H1 (cell line): ENCODE measurements around the gene CEACAM7. TPM values are rescaled to one million over a fixed set of nuclear protein-coding genes. Genes with fewer than 3 reads are reported as not detected.

Experiments
- CTCF ChIA-PET: fragments of 300-600 bp; sonication (Branson Sonifier 250); formaldehyde crosslinking; loops from one replicate; lab custom pipeline; 2021; ENCODE audit not compliant: partially characterized antibody; lab: Charles Lee
- POLR2A ChIA-PET: fragments of 300-600 bp; sonication (Branson Sonifier 250); formaldehyde crosslinking; loops from one replicate; lab custom pipeline; 2021; ENCODE audit warnings: inconsistent platforms; ENCODE audit not compliant: partially characterized antibody; lab: Charles Lee
- DNase-seq, 2 experiments: peaks; one replicate each; pipeline versions ENCODE4 v3.0.0 to v3.0.0-alpha.2; 2010 to 2022; ENCODE audit warnings: low spot score in 2 of 2, low read depth in 1 of 2, mixed read lengths in 1 of 2
- FAIRE-seq: peaks from 2 replicates; lab custom pipeline; 2011; peaks lifted over from hg19 to GRCh38; lab: Jason Lieb, UNC
- H2AFZ ChIP-seq: 2 replicates; pipeline ENCODE4 v1.8.1; 2012; ENCODE audit warnings: low read length, inconsistent platforms
- H2AK5ac ChIP-seq: 2 replicates; pipeline ENCODE4 v1.6.1; 2013; ENCODE audit warnings: low read depth, low read length
- H2BK120ac ChIP-seq: replicated peaks from 2 replicates; pipeline ENCODE3; 2013; ENCODE audit warnings: low read depth, low read length, inconsistent platforms
- H2BK12ac ChIP-seq: 2 replicates; pipeline ENCODE4 v1.6.1; 2013; ENCODE audit warnings: low read depth, low read length
- H2BK15ac ChIP-seq: 2 replicates; pipeline ENCODE4 v1.6.1; 2013; ENCODE audit warnings: low read length
- H2BK20ac ChIP-seq: 2 replicates; pipeline ENCODE4 v1.6.1; 2013; ENCODE audit warnings: low read length
- H2BK5ac ChIP-seq: 2 replicates; pipeline ENCODE4 v1.6.1; 2013; ENCODE audit warnings: low read depth, low read length
- H3K14ac ChIP-seq: 2 replicates; pipeline ENCODE4 v1.6.1; 2013; ENCODE audit warnings: inconsistent platforms; ENCODE audit not compliant: insufficient read length
- H3K18ac ChIP-seq: 2 replicates; pipeline ENCODE4 v1.6.1; 2013; ENCODE audit warnings: low read length; ENCODE audit errors: extremely low read depth
- H3K23ac ChIP-seq: 2 replicates; pipeline ENCODE4 v1.6.1; 2013; ENCODE audit warnings: inconsistent platforms; ENCODE audit not compliant: insufficient read length
- H3K23me2 ChIP-seq: 2 replicates; pipeline ENCODE4 v1.6.1; 2013; ENCODE audit warnings: low read depth, low read length
- H3K27ac ChIP-seq: 2 replicates; pipeline ENCODE4 v1.6.1; 2011; ENCODE audit warnings: low read depth, low read length, inconsistent platforms
- H3K27me3 ChIP-seq, 4 experiments: replicated peaks in 1 of 4; 1 replicate in 1 of 4; 2 replicates in 3 of 4; pipeline versions ENCODE4 v1.6.1 to v1.8.1; 2011 to 2013; ENCODE audit warnings: low read length in 3 of 4, mild to moderate bottlenecking in 3 of 4, inconsistent platforms in 2 of 4, mixed read lengths in 2 of 4, moderate library complexity in 1 of 4; ENCODE audit not compliant: control insufficient read depth in 3 of 4, insufficient read depth in 3 of 4; ENCODE audit errors: extremely low read depth in 1 of 4
- H3K36me3 ChIP-seq, 4 experiments: 2 replicates each; pipeline versions ENCODE4 v1.6.1 to v1.8.1; 2011 to 2013; ENCODE audit warnings: mild to moderate bottlenecking in 4 of 4, low read length in 3 of 4, moderate library complexity in 2 of 4, control low read depth in 1 of 4, inconsistent platforms in 1 of 4; ENCODE audit not compliant: insufficient read depth in 4 of 4, control insufficient read depth in 2 of 4
- H3K4ac ChIP-seq: replicated peaks from 2 replicates; pipeline ENCODE3; 2013; ENCODE audit warnings: low read length, low read depth, mixed read lengths, inconsistent platforms; ENCODE audit not compliant: insufficient read length
- H3K4me1 ChIP-seq, 4 experiments: replicated peaks in 1 of 4; 1 replicate in 1 of 4; 2 replicates in 3 of 4; pipeline versions ENCODE4 v1.6.1 to v1.8.1; 2011 to 2013; ENCODE audit warnings: low read length in 3 of 4, inconsistent platforms in 2 of 4, mixed read lengths in 1 of 4; ENCODE audit not compliant: insufficient read depth in 4 of 4, control insufficient read depth in 3 of 4
- H3K4me2 ChIP-seq, 2 experiments: 2 replicates each; pipeline versions ENCODE4 v1.6.1 to v1.8.1; 2011 to 2013; ENCODE audit warnings: low read depth in 2 of 2, low read length in 2 of 2, control low read depth in 1 of 2, inconsistent platforms in 1 of 2, mild to moderate bottlenecking in 1 of 2; ENCODE audit not compliant: insufficient read depth in 1 of 2
- H3K4me3 ChIP-seq, 4 experiments: fragments of 200-600, 300-600 bp in 1 of 4; sonication (generic), shearing (Covaris generic), sonication (Bioruptor Twin) in 1 of 4; 2 replicates each; pipeline versions ENCODE4 v1.5.1 to v1.8.1; 2011 to 2016; ENCODE audit warnings: low read length in 4 of 4, low read depth in 3 of 4, control low read depth in 2 of 4, inconsistent platforms in 2 of 4, mild to moderate bottlenecking in 2 of 4, mixed read lengths in 1 of 4, moderate library complexity in 1 of 4; ENCODE audit not compliant: insufficient read depth in 2 of 4; ENCODE audit errors: extremely low read depth in 1 of 4
- H3K56ac ChIP-seq: replicated peaks from 2 replicates; pipeline ENCODE3; 2013; ENCODE audit warnings: low read depth, mild to moderate bottlenecking, mixed read lengths, low read length, inconsistent platforms; ENCODE audit not compliant: insufficient read length
- H3K79me1 ChIP-seq: 2 replicates; pipeline ENCODE4 v1.6.1; 2013; ENCODE audit warnings: low read depth, low read length, control low read depth
- H3K79me2 ChIP-seq, 2 experiments: 2 replicates each; pipeline versions ENCODE4 v1.6.1 to v1.8.1; 2012 to 2013; ENCODE audit warnings: low read length in 2 of 2, mild to moderate bottlenecking in 2 of 2, inconsistent platforms in 1 of 2; ENCODE audit not compliant: insufficient read depth in 2 of 2, control insufficient read depth in 1 of 2
- H3K9ac ChIP-seq, 4 experiments: replicated peaks in 1 of 4; 1 replicate in 1 of 4; 2 replicates in 3 of 4; pipeline versions ENCODE4 v1.6.1 to v1.8.1; 2011 to 2013; ENCODE audit warnings: low read depth in 3 of 4, low read length in 3 of 4, control low read depth in 2 of 4, mild to moderate bottlenecking in 2 of 4, moderate library complexity in 2 of 4, inconsistent platforms in 1 of 4; ENCODE audit errors: extremely low read depth in 1 of 4
- H3K9me3 ChIP-seq, 2 experiments: 2 replicates each; pipeline versions ENCODE4 v1.6.1 to v1.8.1; 2012 to 2013; ENCODE audit warnings: mild to moderate bottlenecking in 2 of 2, moderate library complexity in 2 of 2, control low read depth in 1 of 2, inconsistent platforms in 1 of 2, low read depth in 1 of 2, low read length in 1 of 2, mixed read lengths in 1 of 2; ENCODE audit not compliant: insufficient read depth in 2 of 2
- H4K20me1 ChIP-seq, 2 experiments: replicated peaks in 1 of 2; 2 replicates each; pipeline versions ENCODE3 to v1.8.1; 2011 to 2013; ENCODE audit warnings: inconsistent platforms in 2 of 2, low read length in 2 of 2, mild to moderate bottlenecking in 1 of 2; ENCODE audit not compliant: insufficient read depth in 2 of 2, control insufficient read depth in 1 of 2
- H4K5ac ChIP-seq: 2 replicates; pipeline ENCODE4 v1.6.1; 2013; ENCODE audit warnings: low read length, low read depth, mixed read lengths, inconsistent platforms; ENCODE audit not compliant: insufficient read length
- H4K8ac ChIP-seq: 2 replicates; pipeline ENCODE4 v1.8.0; 2013; ENCODE audit warnings: mild to moderate bottlenecking, moderate library complexity, low read length, inconsistent platforms; ENCODE audit not compliant: insufficient read depth; ENCODE audit errors: extremely low read depth
- H4K91ac ChIP-seq: replicated peaks from 2 replicates; pipeline ENCODE3; 2013; ENCODE audit warnings: low read length, mixed read lengths, inconsistent platforms; ENCODE audit not compliant: insufficient read length
- ATF3 ChIP-seq: IDR thresholded peaks from 2 replicates; pipeline ENCODE4 v1.6.1; 2011; ENCODE audit warnings: low read depth, mild to moderate bottlenecking, low read length; ENCODE audit not compliant: insufficient read depth
- BCL11A ChIP-seq, 2 experiments: IDR thresholded peaks; one replicate each; pipeline ENCODE4 v1.6.1; 2011; ENCODE audit warnings: low read depth in 2 of 2, low read length in 2 of 2, mild to moderate bottlenecking in 2 of 2
- CHD2 ChIP-seq: IDR thresholded peaks from 2 replicates; pipeline ENCODE4 v1.6.1; 2012; ENCODE audit warnings: low read length, improper control_type of control experiment
- CREB1 ChIP-seq: IDR thresholded peaks from 2 replicates; pipeline ENCODE4 v1.6.1; 2012; ENCODE audit warnings: inconsistent platforms
- CTBP2 ChIP-seq: IDR thresholded peaks from 2 replicates; pipeline ENCODE4 v1.7.0; 2011; ENCODE audit warnings: borderline replicate concordance, mild to moderate bottlenecking, moderate library complexity, mixed read lengths, low read length; ENCODE audit not compliant: insufficient read depth, insufficient read length
- EZH2 ChIP-seq: fragments of 200-600 bp; sonication (generic); IDR thresholded peaks from 2 replicates; pipeline ENCODE4 v1.7.1; 2012; ENCODE audit warnings: low read depth, mild to moderate bottlenecking, moderate library complexity, low read length, inconsistent platforms; ENCODE audit not compliant: severe bottlenecking
- GABPA ChIP-seq: IDR thresholded peaks from 2 replicates; pipeline ENCODE4 v1.6.1; 2011; ENCODE audit warnings: mild to moderate bottlenecking, low read length, moderate library complexity, borderline replicate concordance; ENCODE audit not compliant: insufficient read depth
- JUND ChIP-seq: IDR thresholded peaks from 2 replicates; pipeline ENCODE4 v1.6.1; 2011; ENCODE audit warnings: mild to moderate bottlenecking, improper control_type of control experiment, low read length
- MAFK ChIP-seq: IDR thresholded peaks from 2 replicates; pipeline ENCODE4 v1.6.1; 2012; ENCODE audit warnings: low read depth, mild to moderate bottlenecking, improper control_type of control experiment, low read length
- RBBP5 ChIP-seq: IDR thresholded peaks from 2 replicates; pipeline ENCODE4 v1.7.1; 2012; ENCODE audit warnings: low read depth, mild to moderate bottlenecking, inconsistent platforms, low read length, moderate library complexity, borderline replicate concordance
- SAP30 ChIP-seq: fragments of 300-600 bp; sonication (generic); IDR thresholded peaks from 2 replicates; pipeline ENCODE4 v1.7.1; 2012; ENCODE audit warnings: low read length, moderate library complexity, mild to moderate bottlenecking, inconsistent platforms; ENCODE audit not compliant: insufficient read depth, insufficient replicate concordance
- SP4 ChIP-seq: IDR thresholded peaks from 2 replicates; pipeline ENCODE4 v1.6.1; 2012; ENCODE audit warnings: low read length, inconsistent platforms
- TEAD4 ChIP-seq: IDR thresholded peaks from 2 replicates; pipeline ENCODE4 v1.6.1; 2012; ENCODE audit warnings: low read depth, low read length, inconsistent platforms, mixed read lengths
- YY1 ChIP-seq: IDR thresholded peaks from 2 replicates; pipeline ENCODE4 v1.6.1; 2011; ENCODE audit warnings: low read depth, mild to moderate bottlenecking, low read length
- ZNF274 ChIP-seq: IDR thresholded peaks from 2 replicates; pipeline ENCODE4 v1.7.0; 2012; ENCODE audit warnings: low read length, borderline replicate concordance; ENCODE audit errors: extremely low read depth
- WGBS, 2 experiments: shearing (Covaris generic) in 1 of 2; methylation state at CpG; one replicate each; pipeline versions ENCODE4 v1.1.6 to v1.1.7; 2013 to 2015; ENCODE audit warnings: low lambda C conversion rate in 2 of 2, mixed read lengths in 2 of 2, inconsistent platforms in 1 of 2, low coverage in 1 of 2, missing lambda C conversion rate in 1 of 2; ENCODE audit not compliant: insufficient replicate concordance in 2 of 2, insufficient coverage in 1 of 2, insufficient read length in 1 of 2; ENCODE audit errors: extremely low coverage in 1 of 2, missing lambda C conversion rate in 1 of 2; 5-methylcytosine and 5-hydroxymethylcytosine counted together
- polyA plus RNA-seq, 7 experiments: library from polyadenylated mRNA; depleted of rRNA in 3 of 7; stranded (reverse) in 5 of 7; unstranded in 2 of 7; fragments of >200 nt in 5 of 7; fragments of 200-250 nt in 2 of 7; gene quantifications; 1 replicate in 5 of 7; 2 replicates in 1 of 7; 4 replicates in 1 of 7; pipeline versions ENCODE4 v1.2.1 to v1.2.3, GENCODE V29; 2011 to 2013; ENCODE audit warnings: missing spikeins in 2 of 7, mixed read lengths in 2 of 7
- total RNA-seq: library from RNA; stranded (reverse); fragmentation: NEBNext Ultra II Directional; extraction: Animal tissue kit (Norgen Biotek cat#: 25700); gene quantifications from 2 replicates; pipeline ENCODE4 v1.2.1, GENCODE V29; 2021

The CEACAM7 gene
- total and polyA plus RNA-seq, 2 of the 8 experiments (the other 6 are each of a cell fraction or from before 2014, with no cell fraction given), result not detected

GRCh38 chr19:41734156-41734555 lies 46.1 kb upstream of the CEACAM7 start:
- Histone ChIP-seq H3K9ac (no peak overlapping the region), H3K79me1 (no peaks in the 10 kb centered on the region), H2BK12ac (no peak overlapping the region), H2BK20ac (no peak overlapping the region), H3K27ac (no peak overlapping the region), H3K27me3 (no peaks in the 10 kb centered on the region), H3K4me2 (no peak overlapping the region), H3K79me2 (no peaks in the 10 kb centered on the region), H3K4ac (no peak overlapping the region), H3K9me3 (peaks cover 43 to 69% of the 10 kb centered on the region in 2 experiments), H3K18ac (no peak overlapping the region), H3K36me3 (no peaks in the 10 kb centered on the region; a peak in 1 of 8 replicates), H4K91ac (no peak overlapping the region), H3K23me2 (no peaks in the 10 kb centered on the region), H4K5ac (no peak overlapping the region), H4K20me1 (no peaks in the 10 kb centered on the region), H3K4me3 (no peak overlapping the region), H3K14ac (no peak overlapping the region), H2BK120ac (no peak overlapping the region), H3K56ac (no peak overlapping the region), H2BK15ac (no peak overlapping the region), H2BK5ac (no peak overlapping the region), H3K23ac (no peak overlapping the region), H2AK5ac (no peak overlapping the region), H3K4me1 (no peaks in the 10 kb centered on the region), H2AFZ (no peak overlapping the region), H4K8ac (no peak overlapping the region)
- DNase-seq (no peak), FAIRE-seq (no peak)
- ChIA-PET CTCF (interaction anchor here (0.7 kb wide), 1 partner anchor 43 kb away, joined by 3 read pairs; no protein-coding TSS in a partner anchor), POLR2A (no interaction called here)
- 65% methylated on average over 4 of the region's 4 CpGs; no CpG with 5 or more reads in 1 of the 2 experiments for WGBS, 2 experiments
- TF ChIP-seq MAFK (no peak), SP4 (no peak), EZH2 (no peak), CHD2 (no peak), ATF3 (no peak), YY1 (no peak), JUND (no peak), RBBP5 (no peak), GABPA (no peak), CTBP2 (no peak), ZNF274 (no peak), CREB1 (no peak), BCL11A (IDR thresholded peaks at IDR 0.05; ENCODE audit: low read depth in 2 of 2, low read length in 2 of 2) (no peak), TEAD4 (no peak), SAP30 (no peak)
